Measurements from ENCODE around the gene ZNF384. TPM values are rescaled to one million over a fixed set of nuclear protein-coding genes. Genes with fewer than 3 reads are reported as not detected.

ZNF384 gene
- total RNA-seq, 1 experiment from 2014 or later: 63.8 TPM

GRCh38 chr12:6635375-6635855, 53.8 kb downstream of the ZNF384 start:
- CTCF ChIA-PET: interaction anchor here (0.5 to 2.7 kb wide), 13 partner anchors 9 to 237 kb away, joined by 3 to 19 read pairs (median 3); partner anchors contain the start of genes ACRBP and ZNF384
- no peak overlapping the region for H3K27ac Mint-ChIP-seq
- POLR2A ChIA-PET: interaction anchor here (0.8 kb wide), 1 partner anchor 9 kb away, joined by 4 read pairs; no protein-coding TSS in a partner anchor
- H3K9me3 Mint-ChIP-seq: no peaks in the 10 kb centered on the region
- H3K4me1 Mint-ChIP-seq: peaks cover 19% of the 10 kb centered on the region
- no peak overlapping the region for H3K4me3 Mint-ChIP-seq
- peaks cover 3% of the 10 kb centered on the region for H3K27me3 Mint-ChIP-seq (ENCODE audit: low read depth)
- TF ChIP-seq, protein P1, sequence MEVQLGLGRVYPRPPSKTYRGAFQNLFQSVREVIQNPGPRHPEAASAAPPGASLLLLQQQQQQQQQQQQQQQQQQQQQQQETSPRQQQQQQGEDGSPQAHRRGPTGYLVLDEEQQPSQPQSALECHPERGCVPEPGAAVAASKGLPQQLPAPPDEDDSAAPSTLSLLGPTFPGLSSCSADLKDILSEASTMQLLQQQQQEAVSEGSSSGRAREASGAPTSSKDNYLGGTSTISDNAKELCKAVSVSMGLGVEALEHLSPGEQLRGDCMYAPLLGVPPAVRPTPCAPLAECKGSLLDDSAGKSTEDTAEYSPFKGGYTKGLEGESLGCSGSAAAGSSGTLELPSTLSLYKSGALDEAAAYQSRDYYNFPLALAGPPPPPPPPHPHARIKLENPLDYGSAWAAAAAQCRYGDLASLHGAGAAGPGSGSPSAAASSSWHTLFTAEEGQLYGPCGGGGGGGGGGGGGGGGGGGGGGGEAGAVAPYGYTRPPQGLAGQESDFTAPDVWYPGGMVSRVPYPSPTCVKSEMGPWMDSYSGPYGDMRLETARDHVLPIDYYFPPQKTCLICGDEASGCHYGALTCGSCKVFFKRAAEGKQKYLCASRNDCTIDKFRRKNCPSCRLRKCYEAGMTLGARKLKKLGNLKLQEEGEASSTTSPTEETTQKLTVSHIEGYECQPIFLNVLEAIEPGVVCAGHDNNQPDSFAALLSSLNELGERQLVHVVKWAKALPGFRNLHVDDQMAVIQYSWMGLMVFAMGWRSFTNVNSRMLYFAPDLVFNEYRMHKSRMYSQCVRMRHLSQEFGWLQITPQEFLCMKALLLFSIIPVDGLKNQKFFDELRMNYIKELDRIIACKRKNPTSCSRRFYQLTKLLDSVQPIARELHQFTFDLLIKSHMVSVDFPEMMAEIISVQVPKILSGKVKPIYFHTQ (CRISPR knock-in tag; IDR thresholded peaks at IDR 0.05): no peak
- TF ChIP-seq ZNF263 (CRISPR knock-in tag; IDR thresholded peaks at IDR 0.05; ENCODE audit: low read depth) (peak; percentile 56), IRF2 (CRISPR knock-in tag; IDR thresholded peaks at IDR 0.05; ENCODE audit: borderline replicate concordance, low read depth) (no peak)
- TF ChIP-seq, protein P2, sequence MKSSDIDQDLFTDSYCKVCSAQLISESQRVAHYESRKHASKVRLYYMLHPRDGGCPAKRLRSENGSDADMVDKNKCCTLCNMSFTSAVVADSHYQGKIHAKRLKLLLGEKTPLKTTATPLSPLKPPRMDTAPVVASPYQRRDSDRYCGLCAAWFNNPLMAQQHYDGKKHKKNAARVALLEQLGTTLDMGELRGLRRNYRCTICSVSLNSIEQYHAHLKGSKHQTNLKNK (CRISPR knock-in tag; IDR thresholded peaks at IDR 0.05): no peak
- DNase-seq (ENCODE audit: low spot score) (no peak), ATAC-seq (no peak)
- H3K36me3 Mint-ChIP-seq: no peaks in the 10 kb centered on the region

DNA sequence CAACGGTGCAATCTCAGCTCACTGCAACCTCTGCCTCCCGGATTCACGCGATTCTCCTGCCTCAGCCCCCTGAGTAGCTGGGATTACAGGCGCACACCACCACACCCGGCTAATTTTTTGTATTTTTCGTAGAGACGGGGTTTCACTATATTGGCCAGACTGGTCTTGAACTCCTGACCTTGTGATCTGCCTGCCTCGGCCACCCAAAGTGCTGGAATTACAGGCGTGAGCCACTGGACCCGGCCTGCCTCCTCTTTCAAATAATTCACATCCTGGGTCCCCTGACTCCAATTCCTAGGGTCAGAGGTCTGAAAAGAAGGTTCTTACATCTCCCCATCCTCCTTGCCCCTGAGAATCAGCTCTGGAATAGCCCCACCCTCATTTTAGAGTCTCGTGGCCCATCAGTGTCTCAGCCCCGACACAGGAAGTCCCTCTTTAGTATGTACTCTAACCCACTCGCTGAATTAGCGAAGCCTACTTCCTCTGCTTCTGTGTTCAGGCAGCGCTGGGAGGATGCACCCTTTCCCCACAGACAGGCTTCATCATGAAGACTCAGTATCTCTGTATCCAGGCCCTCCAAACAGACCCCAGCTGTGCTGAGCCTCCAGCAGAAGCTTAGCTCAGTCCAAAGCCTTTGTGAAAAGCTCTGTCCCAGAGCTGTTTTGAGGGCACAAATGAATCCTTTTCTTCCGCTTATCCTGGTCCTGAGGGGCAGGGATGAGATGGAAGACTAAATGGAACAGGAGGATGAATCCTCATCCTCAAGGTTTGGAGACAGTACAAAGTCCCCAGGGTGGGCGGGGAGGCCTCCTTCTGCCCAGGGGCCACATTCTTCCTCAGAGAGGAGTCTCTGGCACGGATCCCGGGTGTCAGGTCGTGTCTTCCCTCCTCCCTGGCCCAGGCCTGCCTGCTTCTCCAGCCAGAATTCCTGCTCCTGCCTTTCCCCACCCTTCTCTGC, 56.9 kb downstream of the ZNF384 start:
- TF ChIP-seq TEAD4 (CRISPR knock-in tag; IDR thresholded peaks at IDR 0.05) (no peak), ATF3 (CRISPR knock-in tag; conservative IDR thresholded peaks at IDR 0.05) (no peak), RELA (CRISPR knock-in tag; IDR thresholded peaks at IDR 0.05; ENCODE audit: borderline replicate concordance) (no peak), CREB1 (CRISPR knock-in tag; IDR thresholded peaks at IDR 0.05) (no peak), ZSCAN18 (CRISPR knock-in tag; IDR thresholded peaks at IDR 0.05) (no peak), NFYB (CRISPR knock-in tag; conservative IDR thresholded peaks at IDR 0.05; ENCODE audit: low read depth) (no peak), MXD4 (CRISPR knock-in tag; IDR thresholded peaks at IDR 0.05; ENCODE audit: borderline replicate concordance) (no peak), ZNF219 (CRISPR knock-in tag; IDR thresholded peaks at IDR 0.05; ENCODE audit: borderline replicate concordance) (no peak), TCF7 (CRISPR knock-in tag; IDR thresholded peaks at IDR 0.05; ENCODE audit: low read depth) (no peak), ZNF121 (CRISPR knock-in tag; IDR thresholded peaks at IDR 0.05) (no peak), SOX15 (CRISPR knock-in tag; IDR thresholded peaks at IDR 0.05) (no peak), JUN (CRISPR knock-in tag; IDR thresholded peaks at IDR 0.05) (no peak), KAT7 (CRISPR knock-in tag; IDR thresholded peaks at IDR 0.05; ENCODE audit: borderline replicate concordance) (no peak)
- Mint-ChIP-seq H3K36me3 (no peaks in the 10 kb centered on the region), H3K9me3 (no peaks in the 10 kb centered on the region), H3K27ac (0 out of 2 replicates have a peak overlapping the region, but pooled peaks have one; percentile 76), H3K4me3 (no peak overlapping the region), H3K27me3 (ENCODE audit: low read depth) (peaks cover 3% of the 10 kb centered on the region), H3K4me1 (peaks cover 19% of the 10 kb centered on the region)
- ChIA-PET CTCF (interaction anchor here (1.5 to 4.3 kb wide), 2 partner anchors 12 to 20 kb away, joined by 3 to 25 read pairs; no protein-coding TSS in a partner anchor), POLR2A (no interaction called here)
- no peak for DNase-seq (ENCODE audit: low spot score)
- ATAC-seq: no peak; the same call in 1 of the 2 replicates
